Upper lobe of left lung (tissue), 6 donors: Measurements from ENCODE around the gene SIVA1. TPM values are rescaled to one million over a fixed set of nuclear protein-coding genes. Genes with fewer than 3 reads are reported as not detected.
"Not testable (repeated sequence)": the region's sequence is repeated elsewhere in the genome, so short reads cannot be mapped to it uniquely, and the experiment has no call there.

Experiments used
- ATAC-seq, 2 donors: fragments of 200-7000 bp; cut with Tn5 transposase; one replicate each; pipeline ENCODE4 v1.9.1; 2022; ENCODE audit warnings: mild to moderate bottlenecking in 2 of 2, moderate library complexity in 2 of 2; ENCODE audit not compliant: low FRiP score in 2 of 2
- DNase-seq, 2 donors: peaks; one replicate each; pipeline ENCODE4 v3.0.0-alpha.2; 2019 to 2020
- H3K27ac ChIP-seq, 4 donors: fragments of 200-600 bp; sonication (generic); one replicate each; pipeline ENCODE4 v1.5.1; 2016 to 2019
- H3K27me3 ChIP-seq, 4 donors: fragments of 200-600 bp; sonication (generic); one replicate each; pipeline ENCODE4 v1.5.1; 2017 to 2019
- H3K36me3 ChIP-seq, 4 donors: fragments of 200-600 bp; sonication (generic); one replicate each; pipeline ENCODE4 v1.5.1; 2016 to 2019
- H3K4me1 ChIP-seq, 4 donors: fragments of 200-600 bp; sonication (generic); one replicate each; pipeline ENCODE4 v1.5.1; 2018 to 2019
- H3K4me3 ChIP-seq, 4 donors: fragments of 200-600 bp; sonication (generic); one replicate each; pipeline ENCODE4 v1.5.1; 2017 to 2019; ENCODE audit warnings: mild to moderate bottlenecking in 2 of 4, moderate library complexity in 1 of 4
- H3K9me3 ChIP-seq, 4 donors: fragments of 200-600 bp; sonication (generic); one replicate each; pipeline ENCODE4 v1.5.1; 2018 to 2019
- EP300 ChIP-seq, 4 donors: sonication (generic); formaldehyde crosslinking; IDR thresholded peaks; one replicate each; pipeline ENCODE4 v1.5.1; 2017; ENCODE audit warnings: antibody characterized with exemption in 4 of 4, control low read depth in 2 of 4
- POLR2A ChIP-seq, 4 donors: fragments of 450-650 bp; IDR thresholded peaks; one replicate each; pipeline ENCODE4 v1.5.1; 2016 to 2017; ENCODE audit warnings: antibody characterized with exemption in 4 of 4, mild to moderate bottlenecking in 2 of 4
- POLR2AphosphoS5 ChIP-seq, 2 donors: sonication (generic); formaldehyde crosslinking; IDR thresholded peaks; one replicate each; pipeline ENCODE4 v1.5.1; 2017; ENCODE audit warnings: antibody characterized with exemption in 2 of 2
- WGBS, 2 donors: methylation state at CpG; one replicate each; pipeline ENCODE4 v1.1.5; 2017 to 2018; 5-methylcytosine and 5-hydroxymethylcytosine counted together
- total RNA-seq, 6 donors: library from RNA; depleted of rRNA in 4 of 6; stranded (reverse); fragments of >200 nt in 4 of 6; gene quantifications; one replicate each; pipeline versions ENCODE4 v1.1.0 to v1.2.1, GENCODE V29; 2016 to 2021
- TF ChIP-seq, protein P1 (sequence below), 6 experiments: fragments of 450-650 bp in 4 of 6; fragments of 200-600 bp in 2 of 6; sonication (generic) in 2 of 6; IDR thresholded peaks; one replicate each; pipeline ENCODE4 v1.5.1; 2016 to 2019; ENCODE audit warnings: antibody characterized with exemption in 6 of 6
- donor health status: DM: no; HTN: no; CAD: no; lungs with moderate emphysema.
- donor health status: DM: no; HTN: yes; CAD: no; lungs with severe emphysema.

The SIVA1 gene
- total RNA-seq, 6 donors from 2014 or later: 72.3 to 241 (median 91.0) TPM

DNA sequence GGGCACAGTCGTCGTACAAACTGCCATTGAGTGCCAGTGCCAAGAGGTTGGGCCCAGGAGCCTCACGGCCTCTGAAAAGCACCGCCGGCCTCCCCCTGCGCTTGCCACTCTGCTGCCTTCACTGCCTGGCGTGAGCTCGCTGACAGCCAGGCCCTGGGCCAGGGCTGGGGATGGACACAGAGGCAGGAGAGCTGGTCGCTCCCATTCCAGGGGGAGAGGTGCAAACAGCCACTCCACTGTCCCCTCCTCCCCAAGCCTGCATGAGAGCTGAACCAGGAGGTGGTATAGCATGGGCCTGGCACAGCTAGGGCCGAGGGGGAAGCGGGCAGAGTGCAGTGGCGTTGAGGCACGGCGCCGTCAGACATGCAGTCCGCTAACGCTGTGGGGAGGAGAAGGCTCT is 24.3 kb upstream of the SIVA1 start:
- DNase-seq (peak in 1 of 2 donors; percentile 78), ATAC-seq (no peak)
- TF ChIP-seq, protein P1, sequence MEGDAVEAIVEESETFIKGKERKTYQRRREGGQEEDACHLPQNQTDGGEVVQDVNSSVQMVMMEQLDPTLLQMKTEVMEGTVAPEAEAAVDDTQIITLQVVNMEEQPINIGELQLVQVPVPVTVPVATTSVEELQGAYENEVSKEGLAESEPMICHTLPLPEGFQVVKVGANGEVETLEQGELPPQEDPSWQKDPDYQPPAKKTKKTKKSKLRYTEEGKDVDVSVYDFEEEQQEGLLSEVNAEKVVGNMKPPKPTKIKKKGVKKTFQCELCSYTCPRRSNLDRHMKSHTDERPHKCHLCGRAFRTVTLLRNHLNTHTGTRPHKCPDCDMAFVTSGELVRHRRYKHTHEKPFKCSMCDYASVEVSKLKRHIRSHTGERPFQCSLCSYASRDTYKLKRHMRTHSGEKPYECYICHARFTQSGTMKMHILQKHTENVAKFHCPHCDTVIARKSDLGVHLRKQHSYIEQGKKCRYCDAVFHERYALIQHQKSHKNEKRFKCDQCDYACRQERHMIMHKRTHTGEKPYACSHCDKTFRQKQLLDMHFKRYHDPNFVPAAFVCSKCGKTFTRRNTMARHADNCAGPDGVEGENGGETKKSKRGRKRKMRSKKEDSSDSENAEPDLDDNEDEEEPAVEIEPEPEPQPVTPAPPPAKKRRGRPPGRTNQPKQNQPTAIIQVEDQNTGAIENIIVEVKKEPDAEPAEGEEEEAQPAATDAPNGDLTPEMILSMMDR (IDR thresholded peaks at IDR 0.05): no peak
- TF ChIP-seq POLR2AphosphoS5 (IDR thresholded peaks at IDR 0.05): no peak
- TF ChIP-seq EP300 (IDR thresholded peaks at IDR 0.05): no peak
- no peak for TF ChIP-seq POLR2A (IDR thresholded peaks at IDR 0.05)
- H3K36me3 ChIP-seq: no peaks in the 10 kb centered on the region
- H3K4me1 ChIP-seq: peaks cover 16 to 28% (median 25%) of the 10 kb centered on the region in 4 donors
- no peak overlapping the region for H3K27ac ChIP-seq
- H3K27me3 ChIP-seq: no peaks in the 10 kb centered on the region
- WGBS, 2 donors: 91 to 93% methylated on average over 16 to 17 of the region's 17 CpGs
- H3K9me3 ChIP-seq: no peaks in the 10 kb centered on the region
- H3K4me3 ChIP-seq: no peak overlapping the region

DNA sequence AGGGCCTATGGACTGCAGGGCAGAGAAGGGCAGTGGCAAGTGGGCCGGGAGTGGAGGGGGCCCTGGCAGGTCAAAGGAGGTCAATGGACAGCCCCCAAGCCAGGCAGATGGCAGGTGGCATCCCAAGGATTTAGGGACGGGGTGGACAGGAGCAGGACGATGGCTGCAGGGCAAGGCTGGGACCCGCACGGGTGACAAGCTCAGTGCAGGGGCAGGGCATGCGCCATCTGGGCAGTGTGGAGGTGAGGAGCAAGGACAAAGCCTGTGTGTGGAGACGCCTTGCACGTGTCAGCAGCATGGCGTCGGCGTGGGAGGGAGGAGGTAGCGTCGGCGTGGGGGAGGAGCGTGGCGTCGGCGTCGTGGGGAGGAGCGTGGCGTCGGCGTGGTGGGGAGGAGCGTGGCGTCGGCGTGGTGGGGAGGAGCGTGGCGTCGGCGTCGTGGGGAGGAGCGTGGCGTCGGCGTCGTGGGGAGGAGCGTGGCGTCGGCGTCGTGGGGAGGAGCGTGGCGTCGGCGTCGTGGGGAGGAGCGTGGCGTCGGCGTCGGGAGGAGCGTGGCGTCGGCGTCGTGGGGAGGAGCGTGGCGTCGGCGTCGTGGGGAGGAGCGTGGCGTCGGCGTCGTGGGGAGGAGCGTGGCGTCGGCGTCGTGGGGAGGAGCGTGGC is 23.6 kb upstream of the SIVA1 start:
- ATAC-seq, H3K9me3 ChIP-seq, H3K27ac ChIP-seq, H3K36me3 ChIP-seq, H3K27me3 ChIP-seq, H3K4me3 ChIP-seq: not testable (repeated sequence)
- peak in 1 of 2 donors; percentile 62 for DNase-seq
- WGBS, 2 donors: 90% methylated on average over 20 to 21 of the region's 73 CpGs
- H3K4me1 ChIP-seq: peaks cover 14 to 23% (median 22%) of the 10 kb centered on the region in 4 donors

DNA sequence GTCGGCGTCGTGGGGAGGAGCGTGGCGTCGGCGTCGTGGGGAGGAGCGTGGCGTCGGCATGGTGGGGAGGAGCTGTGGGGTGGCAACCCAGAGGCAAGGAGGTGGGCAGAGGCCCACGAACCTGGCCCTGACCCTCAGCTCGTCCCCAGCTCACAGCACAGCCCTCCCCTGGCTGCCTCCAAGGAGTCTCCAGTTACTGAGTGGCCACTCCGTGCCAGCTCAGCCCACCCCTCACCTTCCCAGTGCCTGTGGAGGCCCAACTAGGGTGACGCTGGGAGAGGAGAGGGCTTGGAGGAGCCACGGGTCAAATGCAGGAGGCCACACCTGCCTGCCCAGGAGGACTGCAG is 23.1 kb upstream of the SIVA1 start:
- Histone ChIP-seq H3K27ac (no peak overlapping the region), H3K9me3 (no peaks in the 10 kb centered on the region), H3K27me3 (no peaks in the 10 kb centered on the region), H3K4me3 (no peak overlapping the region), H3K36me3 (no peaks in the 10 kb centered on the region), H3K4me1 (peaks cover 10 to 19% (median 18%) of the 10 kb centered on the region in 4 donors)
- TF ChIP-seq EP300 (IDR thresholded peaks at IDR 0.05): no peak
- WGBS, 2 donors: 90 to 92% methylated on average over 12 to 16 of the region's 16 CpGs
- DNase-seq: peak in 1 of 2 donors; percentile 47
- no peak for ATAC-seq

DNA sequence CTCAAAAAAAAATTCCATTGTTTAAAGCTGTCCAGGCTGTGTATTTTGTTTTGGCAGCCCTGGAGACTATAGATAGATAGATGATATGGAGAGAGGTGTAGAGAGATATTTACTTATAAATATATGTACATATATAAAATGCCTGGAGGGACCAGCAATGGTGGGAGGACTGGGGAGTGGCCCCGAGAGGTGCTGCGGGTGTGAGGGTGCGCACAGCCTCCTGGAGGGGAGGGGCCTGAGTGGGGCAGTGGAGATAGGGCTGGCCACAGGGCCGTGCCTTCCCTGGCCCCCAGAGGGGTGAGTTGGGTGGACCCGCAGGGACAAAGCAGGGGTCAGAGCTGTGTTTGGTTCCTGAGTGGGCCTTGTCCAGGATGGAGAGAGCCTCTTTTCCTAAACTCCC is 22.5 kb upstream of the SIVA1 start:
- ATAC-seq: no peak
- WGBS, 2 donors: 81 to 86% methylated on average over 5 of the region's 5 CpGs
- Histone ChIP-seq H3K9me3 (no peaks in the 10 kb centered on the region), H3K27me3 (no peaks in the 10 kb centered on the region), H3K4me1 (peaks cover 13 to 20% (median 16%) of the 10 kb centered on the region in 4 donors), H3K27ac (no peak overlapping the region), H3K4me3 (no peak overlapping the region), H3K36me3 (no peaks in the 10 kb centered on the region)
- TF ChIP-seq EP300 (IDR thresholded peaks at IDR 0.05): no peak
- no peak for TF ChIP-seq POLR2AphosphoS5 (IDR thresholded peaks at IDR 0.05)
- TF ChIP-seq POLR2A (IDR thresholded peaks at IDR 0.05): no peak
- TF ChIP-seq, protein P1 (IDR thresholded peaks at IDR 0.05): no peak
- peak in 1 of 2 donors; percentile 36 for DNase-seq

DNA sequence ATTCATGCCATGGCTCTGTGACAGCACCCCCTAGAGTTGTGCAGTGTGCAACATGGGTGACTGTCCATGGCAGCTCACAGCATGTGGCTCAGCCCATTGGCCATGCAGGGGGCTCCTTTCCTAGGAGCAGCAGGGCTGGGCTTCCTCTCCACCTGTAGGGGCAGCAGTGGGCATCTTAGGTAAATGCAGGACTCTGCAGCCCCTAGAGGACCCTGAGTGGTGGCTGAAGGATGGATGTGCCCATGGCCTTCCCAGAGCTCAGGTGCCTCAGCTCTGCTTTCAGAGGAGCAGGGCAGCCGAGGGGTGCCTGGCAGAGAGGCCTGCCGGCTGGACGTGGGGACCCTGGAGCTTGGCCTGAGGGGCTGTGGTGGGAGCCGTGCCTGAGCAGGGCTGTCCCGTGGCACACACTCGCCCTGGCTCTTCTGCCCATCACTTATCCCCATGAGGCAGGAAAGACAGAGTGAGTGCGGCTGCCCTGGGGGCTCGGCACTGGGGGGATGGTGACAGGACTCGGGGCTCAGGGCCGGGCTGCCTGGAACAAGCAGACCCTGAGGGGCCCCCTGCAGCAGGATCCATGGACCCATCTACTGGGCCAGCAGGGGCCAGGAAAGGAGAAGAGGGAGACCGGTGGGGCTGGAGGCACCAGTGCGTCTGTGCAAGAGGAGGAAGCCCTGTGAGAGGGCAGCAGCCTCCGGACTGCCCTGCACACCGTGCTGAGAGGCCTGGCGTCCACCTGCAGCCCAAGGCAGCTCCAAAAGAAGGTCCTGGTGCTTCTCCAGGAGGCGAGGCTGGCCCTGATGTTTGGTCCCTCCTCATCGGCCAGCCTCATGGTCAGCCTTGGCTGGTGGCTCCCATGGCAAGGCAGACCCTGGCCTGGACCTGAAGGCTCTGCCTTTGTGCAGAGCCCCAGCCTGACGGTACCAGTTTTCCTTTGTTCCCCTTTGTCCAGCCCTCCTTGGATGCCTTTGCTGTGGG is 21.3 kb upstream of the SIVA1 start:
- Histone ChIP-seq H3K9me3 (no peaks in the 10 kb centered on the region), H3K27ac (peak overlapping the region in 1 of 4 donors; percentile 26), H3K27me3 (no peaks in the 10 kb centered on the region), H3K36me3 (no peaks in the 10 kb centered on the region), H3K4me1 (peaks cover 23 to 31% (median 27%) of the 10 kb centered on the region in 4 donors), H3K4me3 (no peak overlapping the region)
- WGBS, 2 donors: 92 to 100% methylated on average over 11 to 18 of the region's 18 CpGs
- peak in 1 of 2 donors; percentile 74 for DNase-seq
- TF ChIP-seq POLR2AphosphoS5 (IDR thresholded peaks at IDR 0.05) (no peak), POLR2A (IDR thresholded peaks at IDR 0.05) (no peak), EP300 (IDR thresholded peaks at IDR 0.05) (no peak)
- TF ChIP-seq, protein P1 (IDR thresholded peaks at IDR 0.05): no peak
- no peak for ATAC-seq
